T-cell (primary cell): ENCODE measurements around the gene TMC3. TPM values are rescaled to one million over a fixed set of nuclear protein-coding genes. Genes with fewer than 3 reads are reported as not detected.

Source experiments
- ATAC-seq, 4 experiments: fragments of 200-7000 bp in 3 of 4; fragments of 150-1000 bp in 1 of 4; cut with Tn5 transposase; replicated peaks in 1 of 4; 1 replicate in 3 of 4; 2 replicates in 1 of 4; pipeline ENCODE4 v1.10.0; 2021; ENCODE audit warnings: moderate library complexity in 3 of 4, mild to moderate bottlenecking in 2 of 4, moderate number of reproducible peaks in 1 of 4
- CTCF ChIA-PET, 2 donors: fragments of 300-600 bp; sonication (Branson Sonifier 250); formaldehyde crosslinking; loops; one replicate each; lab custom pipeline; 2022; ENCODE audit warnings: antibody characterized with exemption in 2 of 2; lab: Charles Lee
- POLR2A ChIA-PET, 2 donors: fragments of 300-600 bp; sonication (Branson Sonifier 250); formaldehyde crosslinking; loops; one replicate each; lab custom pipeline; 2022; ENCODE audit warnings: antibody characterized with exemption in 2 of 2; lab: Charles Lee
- DNase-seq, 35 experiments: peaks; one replicate each; pipeline versions ENCODE4 v3.0.0 to v3.0.0-alpha.2; 2013 to 2023
- H3K27ac ChIP-seq: one replicate; pipeline ENCODE4 v1.5.1; 2013; ENCODE audit warnings: low read length
- H3K27me3 ChIP-seq, 2 experiments: replicated peaks in 1 of 2; 1 replicate in 1 of 2; 2 replicates in 1 of 2; pipeline versions ENCODE4 v1.6.1 to v1.7.0; 2013; ENCODE audit warnings: low read length in 1 of 2, mixed read lengths in 1 of 2; ENCODE audit not compliant: control insufficient read depth in 2 of 2, insufficient read depth in 2 of 2; ENCODE audit errors: extremely low read depth in 1 of 2
- H3K36me3 ChIP-seq, 2 donors: 1 replicate in 1 of 2; 2 replicates in 1 of 2; pipeline versions ENCODE4 v1.6.1 to v1.7.0; 2013; ENCODE audit warnings: low read length in 1 of 2; ENCODE audit not compliant: control insufficient read depth in 2 of 2, insufficient read depth in 1 of 2; ENCODE audit errors: extremely low read depth in 1 of 2
- H3K4me1 ChIP-seq, 2 experiments: 1 replicate in 1 of 2; 2 replicates in 1 of 2; pipeline versions ENCODE4 v1.6.1 to v1.7.0; 2013; ENCODE audit warnings: low read length in 2 of 2, mixed read lengths in 1 of 2; ENCODE audit not compliant: insufficient read depth in 2 of 2, control insufficient read depth in 1 of 2; ENCODE audit errors: extremely low read depth in 1 of 2
- H3K4me3 ChIP-seq, 2 donors: 1 replicate in 1 of 2; 2 replicates in 1 of 2; pipeline versions ENCODE4 v1.5.1 to v1.7.0; 2013; ENCODE audit warnings: mild to moderate bottlenecking in 2 of 2, low read length in 1 of 2, moderate library complexity in 1 of 2; ENCODE audit not compliant: control insufficient read depth in 1 of 2; ENCODE audit errors: extremely low read depth in 1 of 2
- H3K9me3 ChIP-seq: 2 replicates; pipeline ENCODE4 v1.7.0; 2013
- H3K27ac Mint-ChIP-seq, 2 donors: one replicate each; pipeline ENCODE4 v1.8.0; 2020 to 2021; ENCODE audit warnings: mild to moderate bottlenecking in 2 of 2, mixed read lengths in 2 of 2
- H3K27me3 Mint-ChIP-seq, 2 donors: one replicate each; pipeline ENCODE4 v1.8.0; 2021 to 2022; ENCODE audit warnings: mixed read lengths in 2 of 2
- H3K36me3 Mint-ChIP-seq: one replicate; pipeline ENCODE4 v1.8.0; 2021; ENCODE audit warnings: mixed read lengths
- H3K4me1 Mint-ChIP-seq, 3 donors: one replicate each; pipeline ENCODE4 v1.8.0; 2020 to 2022; ENCODE audit warnings: mixed read lengths in 3 of 3, mild to moderate bottlenecking in 1 of 3
- H3K4me3 Mint-ChIP-seq, 3 donors: one replicate each; pipeline ENCODE4 v1.8.0; 2020 to 2022; ENCODE audit warnings: mild to moderate bottlenecking in 3 of 3, mixed read lengths in 3 of 3, moderate library complexity in 3 of 3
- H3K9me3 Mint-ChIP-seq, 3 donors: one replicate each; pipeline ENCODE4 v1.8.0; 2020 to 2022; ENCODE audit warnings: mixed read lengths in 3 of 3
- WGBS: methylation state at CpG from one replicate; pipeline ENCODE4 v1.1.5; 2013; ENCODE audit warnings: missing lambda C conversion rate; ENCODE audit not compliant: insufficient coverage; 5-methylcytosine and 5-hydroxymethylcytosine counted together
- total RNA-seq, 35 experiments: library from RNA in 6 of 35; stranded (reverse) in 6 of 35; fragments of 120-200 nt in 1 of 35; gene quantifications; one replicate each; pipeline versions ENCODE4 v1.2.1 to v1.2.4 and lab custom pipeline; 2013 to 2026

TMC3 gene
- total RNA-seq, 5 donors from 2014 or later (not counting 1 experiment from before 2014, with no cell fraction given) = not detected

GRCh38 chr15:81339321-81339720, 34.7 kb downstream of the TMC3 start:
- H3K27ac ChIP-seq = no peak overlapping the region
- H3K27me3 ChIP-seq = no peaks in the 10 kb centered on the region
- H3K4me3 Mint-ChIP-seq = no peak overlapping the region
- ChIA-PET CTCF (interaction anchor here in 1 of 2 donors (1.5 kb wide), 1 partner anchor 73 kb away, joined by 6 read pairs; no protein-coding TSS in a partner anchor), POLR2A (interaction anchor here in 1 of 2 donors (0.6 kb wide), 1 partner anchor 91 kb away, joined by 8 read pairs; no protein-coding TSS in a partner anchor)
- no peaks in the 10 kb centered on the region for H3K9me3 ChIP-seq
- no peaks in the 10 kb centered on the region for H3K36me3 Mint-ChIP-seq
- H3K9me3 Mint-ChIP-seq = no peaks in the 10 kb centered on the region
- no peak overlapping the region for H3K27ac Mint-ChIP-seq
- no peaks in the 10 kb centered on the region for H3K36me3 ChIP-seq
- no peaks in the 10 kb centered on the region for H3K4me1 ChIP-seq
- WGBS = 97% methylated on average over 5 of the region's 5 CpGs
- no peak overlapping the region for H3K4me3 ChIP-seq
- DNase-seq (no peak), ATAC-seq (no peak)
- peaks cover 4 to 12% (median 5%) of the 10 kb centered on the region in 3 donors for H3K4me1 Mint-ChIP-seq
- H3K27me3 Mint-ChIP-seq = peaks cover 0 to 2% of the 10 kb centered on the region in 2 donors

- Mint-ChIP-seq H3K4me1 (peaks cover 7 to 15% (median 7%) of the 10 kb centered on the region in 3 donors), H3K9me3 (no peaks in the 10 kb centered on the region), H3K36me3 (no peaks in the 10 kb centered on the region), H3K27ac (no peak overlapping the region), H3K4me3 (no peak overlapping the region), H3K27me3 (peaks cover 0 to 2% of the 10 kb centered on the region in 2 donors)
- Histone ChIP-seq H3K27me3 (no peaks in the 10 kb centered on the region), H3K27ac (no peak overlapping the region), H3K36me3 (no peaks in the 10 kb centered on the region), H3K4me1 (no peaks in the 10 kb centered on the region), H3K9me3 (no peaks in the 10 kb centered on the region), H3K4me3 (no peak overlapping the region)
- ChIA-PET CTCF (interaction anchor here in 1 of 2 donors (1.5 kb wide), 1 partner anchor 72 kb away, joined by 6 read pairs; no protein-coding TSS in a partner anchor), POLR2A (no interaction called here)
- WGBS = 66% methylated on average over 4 of the region's 8 CpGs
- no peak for DNase-seq
- no peak for ATAC-seq
Measured at GRCh38 chr15:81338170-81339007, 35.6 kb downstream of the TMC3 start.

- H3K27me3 Mint-ChIP-seq = peaks cover 0 to 2% of the 10 kb centered on the region in 2 donors
- H3K4me1 ChIP-seq = no peaks in the 10 kb centered on the region
- H3K36me3 ChIP-seq = no peaks in the 10 kb centered on the region
- DNase-seq = no peak
- CTCF ChIA-PET = no interaction called here
- H3K27ac ChIP-seq = no peak overlapping the region
- H3K27me3 ChIP-seq = no peaks in the 10 kb centered on the region
- no peaks in the 10 kb centered on the region for H3K36me3 Mint-ChIP-seq
- no peaks in the 10 kb centered on the region for H3K9me3 Mint-ChIP-seq
- no peak overlapping the region for H3K4me3 Mint-ChIP-seq
- H3K4me3 ChIP-seq = no peak overlapping the region
- ATAC-seq = no peak
- WGBS = 49% methylated on average over 3 of the region's 9 CpGs
- peaks cover 7 to 17% (median 13%) of the 10 kb centered on the region in 3 donors for H3K4me1 Mint-ChIP-seq
- H3K27ac Mint-ChIP-seq = no peak overlapping the region
- no peaks in the 10 kb centered on the region for H3K9me3 ChIP-seq
- POLR2A ChIA-PET = no interaction called here
Measured at GRCh38 chr15:81337713-81338157, 36.3 kb downstream of the TMC3 start.

GRCh38 chr15:81337241-81337640, 36.8 kb downstream of the TMC3 start:
- ATAC-seq = no peak
- Mint-ChIP-seq H3K9me3 (no peaks in the 10 kb centered on the region), H3K27me3 (peaks cover 0 to 2% of the 10 kb centered on the region in 2 donors), H3K36me3 (no peaks in the 10 kb centered on the region), H3K4me3 (no peak overlapping the region), H3K27ac (no peak overlapping the region), H3K4me1 (peaks cover 7 to 18% (median 13%) of the 10 kb centered on the region in 3 donors)
- POLR2A ChIA-PET = interaction anchor here in 1 of 2 donors (1.0 kb wide), 1 partner anchor 51 kb away, joined by 4 read pairs; no protein-coding TSS in a partner anchor
- no peak overlapping the region for H3K4me3 ChIP-seq
- 85% methylated on average over 3 of the region's 3 CpGs for WGBS
- no peaks in the 10 kb centered on the region for H3K36me3 ChIP-seq
- H3K4me1 ChIP-seq = no peaks in the 10 kb centered on the region
- no peaks in the 10 kb centered on the region for H3K9me3 ChIP-seq
- CTCF ChIA-PET = interaction anchor here (0.7 to 2.5 kb wide), 6 partner anchors 38 to 71 kb away, joined by 3 to 22 read pairs (median 4); no protein-coding TSS in a partner anchor
- no peaks in the 10 kb centered on the region for H3K27me3 ChIP-seq
- DNase-seq = no peak
- no peak overlapping the region for H3K27ac ChIP-seq

GRCh38 chr15:81336568-81336967, 37.4 kb downstream of the TMC3 start:
- Histone ChIP-seq H3K27ac (no peak overlapping the region), H3K4me1 (peaks cover 0 to 2% of the 10 kb centered on the region in 2 experiments), H3K4me3 (no peak overlapping the region), H3K9me3 (no peaks in the 10 kb centered on the region), H3K36me3 (no peaks in the 10 kb centered on the region), H3K27me3 (no peaks in the 10 kb centered on the region)
- Mint-ChIP-seq H3K36me3 (no peaks in the 10 kb centered on the region), H3K9me3 (no peaks in the 10 kb centered on the region), H3K4me3 (no peak overlapping the region), H3K27ac (no peak overlapping the region), H3K27me3 (peaks cover 0 to 2% of the 10 kb centered on the region in 2 donors), H3K4me1 (peaks cover 7 to 25% (median 16%) of the 10 kb centered on the region in 3 donors)
- POLR2A ChIA-PET = interaction anchor here (0.7 to 1.0 kb wide), 2 partner anchors 50 to 61 kb away, joined by 3 to 4 read pairs; no protein-coding TSS in a partner anchor
- ATAC-seq (peak; percentile 57 to 73 (median 67)), DNase-seq (peak in 16 of 35 experiments; percentile 12 to 67 (median 30))
- CTCF ChIA-PET = interaction anchor here (0.7 to 2.5 kb wide), 6 partner anchors 38 to 70 kb away, joined by 3 to 22 read pairs (median 4); no protein-coding TSS in a partner anchor
- WGBS = 100% methylated on average over 1 of the region's 4 CpGs

GRCh38 chr15:81335631-81336030, 38.4 kb downstream of the TMC3 start:
- no peak overlapping the region for H3K27ac Mint-ChIP-seq
- no peaks in the 10 kb centered on the region for H3K36me3 Mint-ChIP-seq
- Histone ChIP-seq H3K27me3 (no peaks in the 10 kb centered on the region), H3K4me3 (no peak overlapping the region), H3K4me1 (peaks cover 0 to 2% of the 10 kb centered on the region in 2 experiments), H3K36me3 (no peaks in the 10 kb centered on the region), H3K9me3 (no peaks in the 10 kb centered on the region), H3K27ac (no peak overlapping the region)
- no peaks in the 10 kb centered on the region for H3K9me3 Mint-ChIP-seq
- ChIA-PET POLR2A (interaction anchor here in 1 of 2 donors (0.6 kb wide), 1 partner anchor 58 kb away, joined by 6 read pairs; no protein-coding TSS in a partner anchor), CTCF (interaction anchor here (0.5 to 2.5 kb wide), 4 partner anchors 49 to 861 kb away, joined by 3 to 22 read pairs (median 4); no protein-coding TSS in a partner anchor)
- H3K4me3 Mint-ChIP-seq = no peak overlapping the region
- DNase-seq = no peak
- H3K27me3 Mint-ChIP-seq = peaks cover 0 to 2% of the 10 kb centered on the region in 2 donors
- 95% methylated on average over 3 of the region's 4 CpGs for WGBS
- H3K4me1 Mint-ChIP-seq = peaks cover 10 to 34% (median 25%) of the 10 kb centered on the region in 3 donors
- no peak for ATAC-seq
